Cardiac septum (tissue), 1 donor: ENCODE data around the gene KIAA0513. TPM values are rescaled to one million over a fixed set of nuclear protein-coding genes. Genes with fewer than 3 reads are reported as not detected.
A peak's percentile ranks its signal among the peaks of the same experiment; 100 is the strongest.
"Not testable (repeated sequence)": the region's sequence is repeated elsewhere in the genome, so short reads cannot be mapped to it uniquely, and the experiment has no call there.

Source experiments
- DNase-seq: peaks from one replicate; pipeline ENCODE4 v3.0.0-alpha.2; 2020; ENCODE audit warnings: low spot score
- intact Hi-C: fragments of 100-400 bp; cut with DNase I; formaldehyde crosslinking; loops from one replicate; pipeline ENCODE4 v1.14.0; 2022
- total RNA-seq: library from RNA; stranded (reverse); fragmentation: NEBNext Ultra II Directional; extraction: Animal tissue kit (Norgen Biotek cat#: 25700); gene quantifications from one replicate; pipeline ENCODE4 v1.2.1, GENCODE V29; 2021
- donor health status: DM: no; HTN: no; CAD: no.

The KIAA0513 gene
- total RNA-seq, 1 donor from 2014 or later = 8.3 TPM

DNA sequence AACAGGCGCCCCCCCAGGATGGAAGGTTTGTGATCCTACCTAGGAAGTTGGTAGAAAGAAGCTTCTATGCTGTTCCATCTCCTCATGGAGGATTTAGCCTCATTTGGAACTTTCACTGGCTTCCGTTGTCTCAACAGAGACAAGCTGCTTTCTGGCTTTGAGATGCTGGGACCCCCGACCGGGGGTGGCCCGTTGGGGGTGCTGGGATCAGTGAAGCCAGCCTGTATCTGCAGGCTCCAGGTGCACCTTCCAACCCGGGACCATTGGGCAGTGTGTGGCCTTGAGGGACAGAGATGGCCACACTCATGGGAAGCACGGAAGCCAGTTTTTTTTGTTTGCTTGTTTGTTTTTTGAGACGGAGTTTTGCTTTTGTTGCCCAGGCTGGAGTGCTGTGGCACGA lies 69.3 kb downstream of the KIAA0513 start:
- no peak for DNase-seq
- intact Hi-C loops = no loop called here

DNA sequence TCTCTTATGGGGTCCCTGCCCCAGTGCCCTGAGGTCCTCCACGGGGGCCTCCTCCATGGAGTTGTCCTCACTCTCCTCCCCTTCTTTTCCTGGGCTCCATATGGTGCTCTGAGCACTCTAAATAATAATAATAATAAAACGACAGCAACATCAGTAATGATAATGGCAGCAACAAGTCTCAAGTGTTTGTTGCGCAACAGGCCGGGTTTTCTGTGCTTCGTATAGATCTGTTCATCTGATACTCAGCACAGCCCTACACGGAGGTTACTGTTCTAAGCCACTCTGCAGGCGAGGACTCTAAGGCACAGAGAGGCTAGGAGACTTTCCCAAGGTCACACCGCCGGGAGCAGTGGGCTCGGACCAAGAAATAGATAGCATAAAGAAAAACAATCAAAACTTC lies 71.0 kb downstream of the KIAA0513 start:
- no peak for DNase-seq

DNA sequence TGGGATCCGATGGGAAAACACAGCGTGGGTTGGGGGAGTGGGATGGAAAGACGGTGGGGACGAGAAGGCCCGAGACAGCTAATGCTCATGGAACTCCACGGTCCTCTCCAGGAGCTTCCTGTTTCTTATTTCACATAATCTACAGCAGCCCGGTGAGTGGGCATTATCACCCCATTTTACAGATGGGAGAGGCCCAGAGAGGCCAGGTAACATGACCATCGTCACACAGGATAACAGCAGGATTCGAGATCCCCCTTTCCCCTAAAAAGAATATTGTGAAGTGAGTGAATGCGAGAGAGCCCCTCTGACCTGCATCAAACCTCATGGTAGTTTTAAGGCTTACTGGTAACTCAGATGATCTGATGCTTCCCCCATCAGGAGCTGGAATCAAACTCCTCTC lies 72.7 kb downstream of the KIAA0513 start:
- intact Hi-C loops = no loop called here
- no peak for DNase-seq

More for the DNA sequence above, 71.0 kb downstream of the KIAA0513 start:
- intact Hi-C loops = no loop called here

DNA sequence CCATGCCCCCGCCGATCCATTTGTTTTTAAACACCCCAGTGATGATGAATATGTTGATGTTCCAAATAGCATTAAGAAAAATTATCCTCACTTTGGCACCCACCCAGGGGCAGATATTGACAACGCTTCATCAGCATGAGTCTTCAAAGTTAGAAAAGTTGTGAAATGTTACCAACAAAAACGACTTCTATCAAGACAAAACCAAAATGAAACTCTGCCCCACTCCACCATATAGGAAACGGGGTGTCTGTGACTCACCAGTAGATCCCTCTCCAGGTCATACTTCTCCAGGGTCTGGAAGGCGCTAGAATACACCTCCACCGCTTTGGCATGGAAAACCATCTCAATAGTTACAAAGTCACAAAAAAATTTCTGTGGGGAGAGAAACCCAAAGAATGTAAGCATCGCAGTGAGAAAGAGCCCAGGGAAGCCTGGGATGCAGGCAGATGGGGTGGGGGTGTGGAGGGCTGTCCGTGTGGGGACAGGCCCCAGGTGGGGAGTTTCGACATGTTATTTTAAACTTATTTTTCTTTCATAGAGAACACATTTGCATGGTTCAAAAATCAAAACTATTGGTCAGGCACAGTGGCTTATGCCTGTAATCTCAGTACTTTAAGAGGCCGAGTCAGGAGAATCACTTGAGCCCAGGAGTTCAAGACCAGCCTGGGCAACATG lies 74.5 kb downstream of the KIAA0513 start:
- intact Hi-C loops = no loop called here
- no peak for DNase-seq

DNA sequence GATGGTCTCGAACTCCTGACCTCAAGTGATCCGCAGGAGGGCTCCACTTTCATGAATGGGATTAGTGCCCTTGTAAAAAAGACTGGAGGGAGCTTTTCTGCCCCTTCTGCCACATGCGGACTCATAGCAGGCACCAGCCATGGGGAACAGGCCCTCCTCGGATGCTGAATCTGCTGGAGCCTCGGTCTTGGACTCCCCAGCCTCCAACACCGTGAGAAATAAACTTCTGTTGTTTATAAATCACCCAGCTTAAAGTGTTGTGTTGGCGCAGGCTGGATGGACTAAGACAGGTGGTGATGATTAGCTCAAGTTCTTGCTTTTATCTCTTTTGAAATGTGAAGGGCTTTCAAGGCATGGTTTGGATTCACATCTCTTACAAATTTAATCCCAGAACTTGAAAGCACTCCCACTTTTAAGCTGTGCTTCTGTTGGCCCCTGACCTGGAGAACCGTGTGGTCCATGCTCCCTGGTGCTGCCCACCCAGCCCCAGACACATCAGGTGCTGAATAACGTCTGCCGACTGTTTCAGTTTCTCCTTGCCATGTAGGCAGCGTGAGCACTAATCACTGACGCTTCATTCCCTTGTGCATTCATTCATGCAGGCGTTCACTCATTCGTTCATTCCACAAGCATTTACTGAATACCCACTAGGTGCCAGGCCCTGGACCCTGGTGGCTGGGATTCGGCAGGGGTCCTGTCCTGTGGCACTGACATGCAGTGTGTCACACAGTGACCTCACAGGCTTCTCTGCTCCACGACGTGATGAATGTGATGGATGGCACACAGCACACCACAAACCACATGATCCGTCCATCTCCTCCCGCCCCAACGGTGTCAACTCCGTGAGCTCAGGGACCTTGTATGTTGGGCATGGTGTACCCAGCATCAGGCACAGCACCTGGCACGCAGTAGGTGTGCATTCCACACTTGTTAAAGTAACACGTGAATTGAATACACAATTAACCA lies 75.8 kb downstream of the KIAA0513 start:
- intact Hi-C loops = no loop called here
- no peak for DNase-seq

DNA sequence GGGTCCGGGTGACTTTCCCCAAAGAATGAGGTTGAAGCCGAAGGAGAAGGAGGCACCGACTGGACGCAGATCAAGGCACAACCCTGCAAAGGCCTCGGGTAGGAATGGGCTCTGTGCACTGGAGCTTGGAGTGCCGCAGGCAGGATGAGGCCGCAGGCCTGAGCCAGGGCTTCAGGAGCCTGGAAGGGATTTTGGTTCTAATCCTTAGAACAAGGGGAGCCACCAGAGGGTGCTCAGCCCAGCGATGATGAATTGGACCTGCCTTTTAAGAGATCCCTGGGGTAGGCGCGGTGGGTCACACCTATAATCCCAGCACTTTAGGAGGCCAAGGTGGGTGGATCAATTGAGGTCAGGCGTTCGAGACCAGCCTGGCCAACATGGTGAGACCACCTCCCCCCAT lies 76.6 kb downstream of the KIAA0513 start:
- intact Hi-C loops = no loop called here

DNA sequence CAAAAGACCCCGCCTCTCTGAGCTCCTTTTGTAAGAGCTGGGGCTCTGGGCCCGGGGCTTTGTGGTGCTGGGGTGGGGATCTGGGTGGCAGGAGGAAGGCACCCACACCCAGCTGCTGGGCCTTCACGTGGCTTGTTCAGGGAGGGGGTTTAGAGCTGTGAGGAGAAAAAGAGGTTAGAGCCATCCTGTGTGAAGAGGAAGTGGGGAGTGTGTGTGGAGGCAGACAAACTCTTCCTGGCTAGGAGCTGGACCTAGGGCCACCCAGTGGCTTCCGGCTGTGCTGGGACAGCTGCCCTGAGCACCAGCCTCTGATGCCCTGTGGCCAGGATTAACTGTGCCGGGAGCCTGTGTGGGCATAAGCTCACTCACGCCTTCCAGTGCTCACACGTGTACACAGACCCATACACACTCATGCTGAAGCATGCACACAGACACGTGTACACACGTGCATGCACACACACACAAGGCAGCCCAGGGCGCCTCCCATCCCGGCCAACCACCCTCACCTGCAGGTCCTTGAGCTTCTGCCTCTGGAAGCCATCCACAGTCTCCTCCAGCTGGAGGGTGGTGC lies 77.3 kb downstream of the KIAA0513 start:
- DNase-seq = no peak
- intact Hi-C loops = no loop called here

More for the DNA sequence above, 76.6 kb downstream of the KIAA0513 start:
- DNase-seq = no peak

DNA sequence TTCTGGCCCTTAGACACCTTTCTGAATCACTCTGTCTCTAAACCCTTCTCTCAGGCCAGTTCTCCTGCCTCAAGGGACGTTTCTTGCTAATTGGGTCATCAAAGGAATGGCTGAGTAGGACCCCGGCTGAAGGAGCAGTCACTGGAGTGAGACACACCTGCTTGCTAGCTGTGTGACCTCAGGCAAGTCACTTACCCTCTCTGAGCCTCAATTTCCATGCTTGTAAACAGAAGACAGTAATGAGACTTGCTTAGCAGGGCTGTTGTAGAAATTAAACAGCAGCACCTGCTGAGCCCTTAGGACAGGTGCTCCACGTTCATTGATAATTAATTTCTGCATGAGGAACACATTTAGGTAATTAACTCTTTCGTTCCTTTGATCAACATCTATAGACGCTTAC lies 77.9 kb downstream of the KIAA0513 start:
- intact Hi-C loops = no loop called here

DNA sequence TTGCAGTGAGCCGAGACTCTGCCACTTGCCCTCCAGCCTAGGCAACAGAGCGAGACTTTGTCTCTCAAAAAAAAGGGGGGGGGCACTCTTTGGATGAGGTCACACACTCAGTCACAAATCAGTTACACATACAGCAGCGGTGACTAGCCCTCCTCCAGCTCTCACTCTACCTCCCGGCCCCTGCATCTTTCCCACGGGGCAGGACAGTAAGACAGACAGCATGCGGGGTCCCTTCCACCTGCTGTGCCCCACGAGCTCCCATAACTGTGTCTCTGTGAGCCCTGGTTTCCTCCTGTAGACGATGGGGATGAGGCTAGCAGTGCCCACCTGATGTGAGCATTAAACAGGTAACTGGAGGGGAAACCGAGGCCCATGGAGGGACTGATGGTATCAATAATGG lies 79.5 kb downstream of the KIAA0513 start:
- intact Hi-C loops = no loop called here
- no peak for DNase-seq

More for the DNA sequence above, 77.9 kb downstream of the KIAA0513 start:
- no peak for DNase-seq

DNA sequence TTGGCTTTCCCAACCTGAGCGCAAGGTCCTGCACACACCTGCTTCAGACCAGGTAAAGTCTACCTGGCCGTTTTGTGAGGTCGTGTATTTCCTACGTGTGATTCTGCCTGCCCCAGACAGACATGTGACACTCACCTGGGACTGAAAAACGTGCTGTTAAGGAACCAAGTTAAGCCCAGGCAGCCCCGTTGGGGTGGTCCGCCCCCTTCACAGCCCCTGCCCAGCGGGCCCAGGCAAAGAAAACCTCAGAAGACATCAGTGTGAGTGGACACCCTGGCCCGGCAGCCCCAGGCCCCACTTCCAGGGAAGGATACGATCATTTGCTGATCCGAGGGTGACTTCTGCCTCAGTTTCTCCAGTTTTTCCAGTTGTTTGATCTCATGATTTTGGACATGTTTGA lies 79.9 kb downstream of the KIAA0513 start:
- no peak for DNase-seq
- intact Hi-C loops = no loop called here

DNA sequence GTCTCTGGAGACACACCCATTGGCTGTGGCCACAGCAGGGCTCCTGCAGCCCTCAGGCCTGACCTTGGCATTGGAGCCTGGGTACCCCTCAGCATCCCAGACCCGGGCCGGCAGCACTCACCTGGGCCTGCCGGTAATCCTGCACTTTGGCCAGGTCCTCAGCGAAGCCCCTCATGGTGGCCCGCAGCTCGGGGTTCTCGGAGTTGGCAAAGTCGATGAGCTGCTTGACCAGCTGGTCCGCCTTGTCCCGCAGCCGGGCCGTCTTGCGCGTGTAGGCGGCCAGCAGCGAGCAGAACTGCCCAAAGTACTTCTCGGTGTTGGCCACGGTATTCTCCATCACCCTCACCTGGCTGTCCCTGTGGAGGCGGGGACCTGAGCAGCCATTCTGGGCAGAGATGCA lies 82.5 kb downstream of the KIAA0513 start:
- no peak for DNase-seq
- intact Hi-C loops = loop anchor here (10.0 kb wide), 2 partner anchors 125 to 285 kb away; no protein-coding TSS in a partner anchor

DNA sequence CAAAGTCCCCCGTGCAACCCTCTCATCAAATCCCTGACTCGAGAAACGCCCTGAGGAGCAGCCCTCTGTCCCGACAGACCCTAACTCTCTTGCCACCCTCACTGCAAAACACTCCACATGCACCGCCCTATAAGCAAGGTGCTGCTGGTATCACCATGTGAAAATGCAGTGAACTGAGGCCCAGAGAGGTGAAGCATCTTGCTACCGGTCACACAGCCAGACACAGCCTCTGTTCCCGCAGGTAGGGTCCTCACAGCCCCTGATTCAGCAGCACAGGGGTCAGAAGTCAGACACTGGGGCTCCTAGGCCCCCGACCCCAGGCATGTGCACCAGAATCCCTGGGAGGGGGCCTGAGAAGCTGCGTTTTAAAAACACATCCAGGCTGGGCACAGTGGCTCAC lies 83.6 kb downstream of the KIAA0513 start:
- intact Hi-C loops = loop anchor here (10.0 kb wide), 2 partner anchors 124 to 284 kb away; no protein-coding TSS in a partner anchor
- DNase-seq = no peak

DNA sequence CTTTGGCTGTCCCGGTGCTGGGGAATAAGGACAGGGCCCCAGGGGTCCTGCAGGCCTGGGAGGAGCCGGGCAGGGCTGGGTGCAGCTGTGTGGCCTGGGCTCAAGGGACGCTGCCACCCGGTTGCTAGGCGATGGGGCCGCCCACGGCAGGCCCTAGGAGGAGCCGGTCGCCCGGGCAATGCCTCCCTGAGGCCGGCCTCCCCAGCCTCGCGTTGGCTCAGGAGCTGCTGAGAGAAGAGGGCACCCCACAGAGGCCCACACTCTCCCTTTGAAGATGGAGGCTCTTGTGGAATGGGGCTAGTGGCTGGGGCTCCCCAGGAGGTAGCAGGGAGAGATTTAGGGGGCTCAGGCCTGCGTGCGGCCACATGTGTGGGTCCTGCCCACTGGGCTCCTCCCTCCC lies 84.8 kb downstream of the KIAA0513 start, which contains the start of gene CIBAR2:
TSS of gene CIBAR2 (minus strand) at position 109 of the 400 bp plus-strand sequence. CDS start 120 bp downstream, outside the sequence.
- no peak for DNase-seq
- intact Hi-C loops = loop anchor here (10.0 kb wide), 2 partner anchors 122 to 282 kb away; no protein-coding TSS in a partner anchor

DNA sequence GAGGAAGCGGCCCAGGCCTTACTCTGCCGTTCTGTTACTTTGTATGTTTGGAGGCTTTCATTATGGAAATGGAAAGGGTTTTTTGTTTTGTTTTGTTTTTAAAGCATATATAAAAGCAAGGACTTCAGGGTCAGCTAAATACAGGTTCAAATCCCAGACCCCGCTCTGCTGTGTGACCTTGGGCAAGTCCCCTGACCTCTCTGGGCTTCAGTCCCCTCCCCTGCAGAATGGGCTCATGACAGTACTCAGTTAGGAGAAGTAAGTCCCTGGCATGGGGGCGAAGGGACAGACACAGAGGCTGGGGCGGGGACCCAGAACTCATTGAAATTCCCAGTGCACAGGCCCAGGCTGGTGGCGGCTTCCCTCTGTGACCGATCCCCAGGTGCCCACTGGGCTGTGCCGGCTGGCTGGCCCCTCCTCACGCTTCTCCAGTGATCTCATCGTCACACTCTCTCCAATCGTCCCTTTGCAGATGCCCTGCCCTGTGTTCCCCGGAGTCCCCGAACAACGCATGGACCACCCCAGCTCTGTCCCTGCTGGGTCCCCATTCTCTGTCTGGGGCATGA lies 85.7 kb downstream of the KIAA0513 start:
- no peak for DNase-seq
- intact Hi-C loops = loop anchor here (10.0 kb wide), 2 partner anchors 122 to 282 kb away; no protein-coding TSS in a partner anchor

DNA sequence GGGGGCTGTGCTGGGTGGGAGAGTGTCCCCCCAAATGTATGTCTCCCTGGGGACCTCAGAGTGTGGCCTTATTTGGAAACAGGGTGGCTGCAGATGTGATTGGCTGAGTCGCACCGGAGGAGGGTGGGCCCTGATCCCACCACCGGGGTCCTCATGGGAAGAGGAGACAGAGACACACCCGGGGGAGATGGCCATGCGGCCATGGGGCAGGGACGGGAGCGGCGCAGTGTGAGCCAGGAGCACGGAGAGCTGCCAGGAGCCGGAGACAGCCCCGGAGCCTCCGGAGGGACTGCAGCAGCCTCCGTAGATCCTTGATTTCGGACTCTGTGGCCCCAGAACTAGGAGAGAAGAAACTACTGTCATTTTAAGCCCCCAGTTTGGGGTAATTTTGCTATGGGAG lies 86.3 kb downstream of the KIAA0513 start:
- no peak for DNase-seq
- intact Hi-C loops = loop anchor here (10.0 kb wide), 2 partner anchors 121 to 281 kb away; no protein-coding TSS in a partner anchor

DNA sequence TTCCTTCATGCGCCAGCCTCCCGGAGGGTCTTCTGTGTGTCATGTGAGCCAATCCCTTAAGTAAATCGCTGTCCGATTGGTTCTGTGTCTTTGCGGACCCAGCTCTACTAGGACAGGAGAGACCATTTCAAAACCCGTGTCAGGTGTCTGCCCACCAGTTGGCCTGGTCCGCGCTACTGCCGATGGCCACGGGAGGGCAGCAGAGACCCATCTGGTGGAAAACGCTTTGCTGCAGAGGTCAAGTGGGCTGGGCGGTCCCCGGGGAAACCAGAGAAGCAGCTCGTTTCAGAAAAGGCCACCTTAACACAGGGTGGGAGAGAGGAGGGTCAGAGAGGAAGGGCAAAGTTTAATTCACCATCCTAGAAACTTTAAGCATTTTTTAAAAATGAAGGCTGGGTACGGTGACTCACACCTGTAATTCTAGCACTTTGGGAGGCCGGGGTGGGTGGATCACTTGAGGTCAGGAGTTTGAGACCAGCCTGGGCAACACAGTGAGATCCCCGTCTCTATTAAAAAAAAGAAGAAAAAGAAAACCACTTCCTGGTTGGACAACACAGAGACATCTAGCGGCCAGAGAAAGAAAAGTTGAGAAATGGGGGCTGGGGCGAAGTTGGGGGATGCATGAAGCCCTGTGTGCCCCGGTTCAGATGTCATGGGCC lies 87.4 kb downstream of the KIAA0513 start:
- peak; percentile 95 for DNase-seq
- intact Hi-C loops = loop anchor here (1.0 to 10.0 kb wide), 4 partner anchors 120 to 495 kb away; no protein-coding TSS in a partner anchor

DNA sequence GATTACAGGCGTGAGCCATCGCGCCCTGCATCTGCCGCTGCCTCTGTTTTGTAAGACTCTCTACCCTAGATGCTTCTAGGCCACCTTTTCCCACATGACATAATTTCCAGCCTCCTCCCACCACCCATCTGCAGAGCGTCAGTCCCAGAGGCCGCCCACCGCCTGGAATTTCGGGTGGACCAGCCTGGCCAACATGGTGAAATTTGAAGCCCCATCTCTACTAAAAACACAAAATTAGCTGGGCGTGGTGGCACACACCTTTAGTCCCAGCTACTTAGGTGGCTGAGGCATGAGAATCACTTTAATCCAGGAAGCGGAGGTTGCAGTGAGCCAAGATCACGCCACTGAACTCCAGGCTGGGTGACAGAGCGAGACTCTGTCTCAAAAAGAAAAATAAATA lies 89.8 kb downstream of the KIAA0513 start:
- DNase-seq = no peak
- intact Hi-C loops = loop anchor here (5.0 to 10.0 kb wide), 3 partner anchors 117 to 277 kb away; no protein-coding TSS in a partner anchor

DNA sequence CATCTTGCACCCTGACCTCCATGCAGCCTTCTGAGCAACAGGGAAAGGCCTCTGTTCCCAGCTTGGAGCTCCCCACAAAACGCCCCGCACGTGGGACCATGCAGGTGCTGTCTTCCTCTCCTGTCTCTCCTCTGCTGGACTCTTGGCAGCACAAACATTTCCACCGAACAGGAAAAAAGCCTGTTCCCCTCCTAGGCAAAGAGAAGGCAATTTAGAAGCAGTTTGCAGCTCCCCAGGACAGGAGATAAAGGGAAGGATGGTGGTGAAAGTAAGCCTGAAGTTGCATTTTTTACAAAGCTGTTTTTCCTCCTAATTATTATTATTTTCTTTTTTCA lies 92.4 kb downstream of the KIAA0513 start:
- DNase-seq = no peak
- intact Hi-C loops = no loop called here

DNA sequence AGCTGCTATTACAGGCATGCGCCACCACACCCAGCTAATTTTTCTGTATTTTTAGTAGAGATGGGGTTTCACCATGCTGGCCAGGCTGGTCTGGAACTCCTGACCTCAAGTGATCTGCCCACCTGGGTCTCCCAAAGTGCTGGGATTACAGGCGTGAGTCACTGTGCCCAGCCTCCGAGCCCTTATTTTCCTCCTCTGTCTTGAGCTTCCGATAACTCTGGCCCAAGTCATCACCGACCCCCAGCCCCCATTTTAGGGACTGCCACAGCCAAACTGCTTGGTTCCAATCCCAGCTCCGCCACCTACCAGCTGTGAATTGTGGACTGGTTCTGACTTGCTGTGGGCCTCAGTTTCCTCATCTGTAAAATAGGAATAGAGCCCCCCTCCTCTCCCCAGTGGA lies 95.8 kb downstream of the KIAA0513 start:
- intact Hi-C loops, DNase-seq: not testable (repeated sequence)
